Superior temporal gyrus (tissue), 1 donor: Measurements from ENCODE around the gene BRD4.
A peak's percentile ranks its signal among the peaks of the same experiment; 100 is the strongest.

ENCODE experiments used
- DNase-seq: peaks from one replicate; pipeline ENCODE4 v3.0.0-alpha.2; 2016; ENCODE audit errors: extremely low spot score

The BRD4 gene

GRCh38 chr19:15265214-15265849 is 67.0 kb downstream of the BRD4 start:
- no peak for DNase-seq

- DNase-seq = no peak
Measured at GRCh38 chr19:15264933-15265206, 67.5 kb downstream of the BRD4 start.

- DNase-seq = peak; percentile 90
Measured at GRCh38 chr19:15264061-15264932, 68.0 kb downstream of the BRD4 start.

GRCh38 chr19:15263361-15263985 is 68.9 kb downstream of the BRD4 start:
- DNase-seq = no peak

GRCh38 chr19:15262011-15262410 is 70.3 kb downstream of the BRD4 start:
- no peak for DNase-seq

- DNase-seq = no peak
Measured at GRCh38 chr19:15260939-15261338, 71.4 kb downstream of the BRD4 start.

GRCh38 chr19:15259907-15260306 is 72.4 kb downstream of the BRD4 start:
- no peak for DNase-seq

- no peak for DNase-seq
Measured at GRCh38 chr19:15257782-15258181, 74.6 kb downstream of the BRD4 start.

- DNase-seq = no peak
Measured at GRCh38 chr19:15256708-15257331, 75.5 kb downstream of the BRD4 start.

GRCh38 chr19:15255359-15255990 is 76.9 kb downstream of the BRD4 start:
- no peak for DNase-seq

- DNase-seq = no peak
Measured at GRCh38 chr19:15254547-15254946, 77.8 kb downstream of the BRD4 start.

GRCh38 chr19:15253513-15253912 is 78.8 kb downstream of the BRD4 start:
- no peak for DNase-seq

GRCh38 chr19:15253061-15253460 is 79.3 kb downstream of the BRD4 start:
- DNase-seq = no peak

GRCh38 chr19:15252398-15253018 is 79.8 kb downstream of the BRD4 start:
- DNase-seq = peak; percentile 68

- DNase-seq = no peak
Measured at GRCh38 chr19:15251749-15252397, 80.5 kb downstream of the BRD4 start.

GRCh38 chr19:15251010-15251748 is 81.2 kb downstream of the BRD4 start:
- DNase-seq = peak; percentile 11

GRCh38 chr19:15250640-15250993 is 81.7 kb downstream of the BRD4 start:
- no peak for DNase-seq

- DNase-seq = peak; percentile 46
Measured at GRCh38 chr19:15249972-15250639, 82.2 kb downstream of the BRD4 start.

GRCh38 chr19:15249528-15249874 is 82.8 kb downstream of the BRD4 start:
- no peak for DNase-seq
